ENCODE results near the gene STXBP6.

The STXBP6 gene

GRCh38 chr14:24834956-24835355 is 215.0 kb downstream of the STXBP6 start:
- Histone ChIP-seq H3K27me3 (no peaks in the 10 kb centered on the region), H3K9me3 (no peaks in the 10 kb centered on the region), H3K36me3 (no peaks in the 10 kb centered on the region), H3K4me1 (ENCODE audit: control insufficient read depth in 1 of 2, insufficient read depth in 1 of 2, low read depth in 1 of 2, low read length in 1 of 2) (no peaks in the 10 kb centered on the region), H3K27ac (no peak overlapping the region), H3K4me3 (ENCODE audit: low read depth in 1 of 2, low read length in 1 of 2) (no peak overlapping the region)
- TF ChIP-seq, protein P1, sequence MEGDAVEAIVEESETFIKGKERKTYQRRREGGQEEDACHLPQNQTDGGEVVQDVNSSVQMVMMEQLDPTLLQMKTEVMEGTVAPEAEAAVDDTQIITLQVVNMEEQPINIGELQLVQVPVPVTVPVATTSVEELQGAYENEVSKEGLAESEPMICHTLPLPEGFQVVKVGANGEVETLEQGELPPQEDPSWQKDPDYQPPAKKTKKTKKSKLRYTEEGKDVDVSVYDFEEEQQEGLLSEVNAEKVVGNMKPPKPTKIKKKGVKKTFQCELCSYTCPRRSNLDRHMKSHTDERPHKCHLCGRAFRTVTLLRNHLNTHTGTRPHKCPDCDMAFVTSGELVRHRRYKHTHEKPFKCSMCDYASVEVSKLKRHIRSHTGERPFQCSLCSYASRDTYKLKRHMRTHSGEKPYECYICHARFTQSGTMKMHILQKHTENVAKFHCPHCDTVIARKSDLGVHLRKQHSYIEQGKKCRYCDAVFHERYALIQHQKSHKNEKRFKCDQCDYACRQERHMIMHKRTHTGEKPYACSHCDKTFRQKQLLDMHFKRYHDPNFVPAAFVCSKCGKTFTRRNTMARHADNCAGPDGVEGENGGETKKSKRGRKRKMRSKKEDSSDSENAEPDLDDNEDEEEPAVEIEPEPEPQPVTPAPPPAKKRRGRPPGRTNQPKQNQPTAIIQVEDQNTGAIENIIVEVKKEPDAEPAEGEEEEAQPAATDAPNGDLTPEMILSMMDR (IDR thresholded peaks at IDR 0.05) = no peak

- H3K9me3 ChIP-seq = no peaks in the 10 kb centered on the region
- H3K4me1 ChIP-seq (ENCODE audit: control insufficient read depth in 1 of 2, insufficient read depth in 1 of 2, low read depth in 1 of 2, low read length in 1 of 2) = no peaks in the 10 kb centered on the region
- TF ChIP-seq, protein P1 (IDR thresholded peaks at IDR 0.05) = no peak
- no peaks in the 10 kb centered on the region for H3K36me3 ChIP-seq
- no peak overlapping the region for H3K27ac ChIP-seq
- H3K27me3 ChIP-seq = no peaks in the 10 kb centered on the region
- no peak overlapping the region for H3K4me3 ChIP-seq (ENCODE audit: low read depth in 1 of 2, low read length in 1 of 2)
Observed at GRCh38 chr14:24833385-24833784, 216.6 kb downstream of the STXBP6 start.

- H3K27ac ChIP-seq = no peak overlapping the region
- TF ChIP-seq, protein P1 (IDR thresholded peaks at IDR 0.05) = no peak
Observed at GRCh38 chr14:24831677-24832076, 218.3 kb downstream of the STXBP6 start.

DNA sequence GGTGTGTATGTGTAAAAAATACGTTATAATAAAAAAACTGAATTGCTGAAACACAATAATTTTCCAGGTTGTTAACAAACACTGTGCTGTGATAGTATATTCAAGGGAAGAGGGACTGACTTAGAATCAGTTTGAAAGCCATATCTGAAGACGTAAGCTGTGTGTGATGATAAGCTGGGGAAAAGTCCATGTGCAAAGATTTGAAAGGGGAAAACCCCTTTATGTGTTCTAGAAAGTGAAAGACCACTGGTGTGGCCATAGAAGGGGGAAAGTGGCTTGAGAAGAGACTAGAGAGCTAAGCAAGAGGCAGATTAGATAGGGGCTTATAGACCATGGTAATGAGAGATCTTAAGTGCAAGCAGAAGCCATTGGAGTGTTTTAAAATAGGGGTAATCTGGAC is 220.1 kb downstream of the STXBP6 start:
- Histone ChIP-seq H3K4me1 (ENCODE audit: control insufficient read depth in 1 of 2, insufficient read depth in 1 of 2, low read depth in 1 of 2, low read length in 1 of 2) (no peaks in the 10 kb centered on the region), H3K4me3 (ENCODE audit: low read depth in 1 of 2, low read length in 1 of 2) (no peak overlapping the region), H3K27me3 (no peaks in the 10 kb centered on the region), H3K9me3 (no peaks in the 10 kb centered on the region), H3K36me3 (no peaks in the 10 kb centered on the region), H3K27ac (no peak overlapping the region)
- TF ChIP-seq, protein P1 (IDR thresholded peaks at IDR 0.05) = no peak

More at GRCh38 chr14:24831677-24832076, 218.3 kb downstream of the STXBP6 start:
- H3K4me1 ChIP-seq (ENCODE audit: control insufficient read depth in 1 of 2, insufficient read depth in 1 of 2, low read depth in 1 of 2, low read length in 1 of 2) = no peaks in the 10 kb centered on the region
- no peaks in the 10 kb centered on the region for H3K36me3 ChIP-seq
- H3K9me3 ChIP-seq = no peaks in the 10 kb centered on the region
- no peak overlapping the region for H3K4me3 ChIP-seq (ENCODE audit: low read depth in 1 of 2, low read length in 1 of 2)
- H3K27me3 ChIP-seq = no peaks in the 10 kb centered on the region

- no peak overlapping the region for H3K4me3 ChIP-seq (ENCODE audit: low read depth in 1 of 2, low read length in 1 of 2)
- no peaks in the 10 kb centered on the region for H3K36me3 ChIP-seq
- H3K9me3 ChIP-seq = no peaks in the 10 kb centered on the region
Observed at GRCh38 chr14:24828486-24828885, 221.5 kb downstream of the STXBP6 start.

More at GRCh38 chr14:24828486-24828885, 221.5 kb downstream of the STXBP6 start:
- Histone ChIP-seq H3K27me3 (no peaks in the 10 kb centered on the region), H3K27ac (no peak overlapping the region), H3K4me1 (ENCODE audit: control insufficient read depth in 1 of 2, insufficient read depth in 1 of 2, low read depth in 1 of 2, low read length in 1 of 2) (no peaks in the 10 kb centered on the region)
- TF ChIP-seq, protein P1 (IDR thresholded peaks at IDR 0.05) = no peak

Measured in neutrophil (primary cell).